Measurements from ENCODE around the gene MPP1. TPM values are rescaled to one million over a fixed set of nuclear protein-coding genes. Genes with fewer than 3 reads are reported as not detected.

MPP1 gene
- total RNA-seq, 1 experiment from 2014 or later = 28.9 TPM

Other genes starting within 250 kb of the MPP1 start
- not detected in 2 replicates for gene CTAG1A, start 220.4 kb downstream of the MPP1 start, total RNA-seq (2014; rRNA removed; shearing (Covaris generic); ENCODE audit: low replicate concordance)
- not detected in 2 replicates for gene CTAG1B, start 186.2 kb downstream of the MPP1 start, total RNA-seq (2014; rRNA removed; shearing (Covaris generic); ENCODE audit: low replicate concordance)
- not detected in 2 replicates for gene CTAG2, start 151.9 kb downstream of the MPP1 start, total RNA-seq (2014; rRNA removed; shearing (Covaris generic); ENCODE audit: low replicate concordance)
- gene GAB3, start 54.4 kb downstream of the MPP1 start, total RNA-seq (2014; rRNA removed; shearing (Covaris generic); ENCODE audit: low replicate concordance) = 1.2 and 10.7 TPM in 2 replicates
- gene DKC1, start 42.6 kb downstream of the MPP1 start, total RNA-seq (2014; rRNA removed; shearing (Covaris generic); ENCODE audit: low replicate concordance) = 34.1 and 41.0 TPM in 2 replicates
- gene SMIM9, start 29.2 kb upstream of the MPP1 start, total RNA-seq (2014; rRNA removed; shearing (Covaris generic); ENCODE audit: low replicate concordance) = not detected in 2 replicates
- 4.3 TPM in 1 of 2 replicates, not detected in the other for gene F8A1, start 80.9 kb upstream of the MPP1 start, total RNA-seq (2014; rRNA removed; shearing (Covaris generic); ENCODE audit: low replicate concordance)
- gene F8, start 217.2 kb upstream of the MPP1 start, total RNA-seq (2014; rRNA removed; shearing (Covaris generic); ENCODE audit: low replicate concordance) = 5.6 and 7.4 TPM in 2 replicates
- gene FUNDC2, start 221.4 kb upstream of the MPP1 start, total RNA-seq (2014; rRNA removed; shearing (Covaris generic); ENCODE audit: low replicate concordance) = 61.9 and 104 TPM in 2 replicates

Measured in MG63 (cell line).